ENCODE data around the gene RTTN.
"Not testable (repeated sequence)": the region's sequence is repeated elsewhere in the genome, so short reads cannot be mapped to it uniquely, and the experiment has no call there.

RTTN gene

GRCh38 chr18:70149156-70149555, 56.3 kb downstream of the RTTN start:
- no peak for DNase-seq

GRCh38 chr18:70148039-70148938, 57.2 kb downstream of the RTTN start:
- DNase-seq, result no peak

- no peak for DNase-seq
Measured at GRCh38 chr18:70146174-70146573, 59.3 kb downstream of the RTTN start.

- no peak for DNase-seq
Measured at GRCh38 chr18:70142001-70142400, 63.5 kb downstream of the RTTN start.

GRCh38 chr18:70139138-70139537, 66.3 kb downstream of the RTTN start:
- no peak for DNase-seq

- no peak for DNase-seq
Measured at GRCh38 chr18:70135604-70136003, 69.9 kb downstream of the RTTN start.

GRCh38 chr18:70132999-70133398, 72.5 kb downstream of the RTTN start:
- DNase-seq, result no peak

GRCh38 chr18:70128271-70128670, 77.2 kb downstream of the RTTN start:
- no peak for DNase-seq

GRCh38 chr18:70127359-70127758, 78.1 kb downstream of the RTTN start:
- DNase-seq, result no peak

GRCh38 chr18:70126832-70127231, 78.7 kb downstream of the RTTN start:
- DNase-seq, result no peak

GRCh38 chr18:70124139-70124538, 81.3 kb downstream of the RTTN start:
- no peak for DNase-seq

GRCh38 chr18:70121842-70122241, 83.6 kb downstream of the RTTN start:
- DNase-seq, result no peak

- no peak for DNase-seq
Measured at GRCh38 chr18:70116949-70117348, 88.5 kb downstream of the RTTN start.

GRCh38 chr18:70113511-70113910, 92.0 kb downstream of the RTTN start:
- no peak for DNase-seq

- DNase-seq, result no peak
Measured at GRCh38 chr18:70110678-70111077, 94.8 kb downstream of the RTTN start.

- no peak for DNase-seq
Measured at GRCh38 chr18:70107091-70107490, 98.4 kb downstream of the RTTN start.

GRCh38 chr18:70102854-70103253, 102.6 kb downstream of the RTTN start:
- DNase-seq, result not testable (repeated sequence)

- DNase-seq, result no peak
Measured at GRCh38 chr18:70089858-70090257, 115.6 kb downstream of the RTTN start.

- DNase-seq, result no peak
Measured at GRCh38 chr18:70086085-70086484, 119.4 kb downstream of the RTTN start.

- DNase-seq, result no peak
Measured at GRCh38 chr18:70085641-70086040, 119.8 kb downstream of the RTTN start.

- no peak for DNase-seq
Measured at GRCh38 chr18:70082430-70082829, 123.1 kb downstream of the RTTN start.

- DNase-seq, result no peak
Measured at GRCh38 chr18:70078106-70078505, 127.4 kb downstream of the RTTN start.

- no peak for DNase-seq
Measured at GRCh38 chr18:70075906-70076305, 129.6 kb downstream of the RTTN start.

- no peak for DNase-seq
Measured at GRCh38 chr18:70074116-70074515, 131.4 kb downstream of the RTTN start.

GRCh38 chr18:70073432-70073831, 132.1 kb downstream of the RTTN start:
- no peak for DNase-seq

Measured in NCI-H1092 treated with DMSO at 0.1 percent for 48 hours (cell line).